GM03348 (cell line): ENCODE results near the gene VIT.

Experiments
- DNase-seq: peaks from one replicate; pipeline ENCODE4 v3.0.0; 2012; ENCODE audit warnings: low spot score

VIT gene

DNA sequence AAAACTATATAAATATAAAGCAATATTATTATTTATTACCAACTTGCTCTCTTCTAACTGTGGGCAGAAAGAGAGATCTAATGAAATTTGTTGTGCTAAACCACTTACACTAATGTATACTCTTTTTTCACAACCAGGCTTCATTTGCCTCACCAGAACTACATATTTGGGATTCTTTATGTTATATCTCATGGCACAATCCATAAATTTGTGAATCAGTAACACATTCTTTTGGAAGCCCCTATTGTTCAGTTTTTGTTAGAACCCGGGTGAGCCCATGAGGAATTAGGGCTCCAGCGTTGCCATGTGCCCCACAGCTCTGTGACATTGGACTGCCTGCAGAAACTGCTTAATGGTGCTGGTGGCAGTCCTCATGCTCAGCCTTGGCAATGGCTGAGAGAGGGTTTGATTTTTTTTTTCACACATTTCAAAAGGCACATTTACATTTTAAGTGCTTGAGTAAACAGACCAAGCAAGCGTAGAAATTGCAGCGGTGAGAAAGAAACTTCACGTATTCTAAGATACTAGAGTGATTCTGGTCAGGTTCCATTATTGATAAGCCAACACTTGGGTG is 15.3 kb downstream of the VIT start:
- DNase-seq: no peak

DNA sequence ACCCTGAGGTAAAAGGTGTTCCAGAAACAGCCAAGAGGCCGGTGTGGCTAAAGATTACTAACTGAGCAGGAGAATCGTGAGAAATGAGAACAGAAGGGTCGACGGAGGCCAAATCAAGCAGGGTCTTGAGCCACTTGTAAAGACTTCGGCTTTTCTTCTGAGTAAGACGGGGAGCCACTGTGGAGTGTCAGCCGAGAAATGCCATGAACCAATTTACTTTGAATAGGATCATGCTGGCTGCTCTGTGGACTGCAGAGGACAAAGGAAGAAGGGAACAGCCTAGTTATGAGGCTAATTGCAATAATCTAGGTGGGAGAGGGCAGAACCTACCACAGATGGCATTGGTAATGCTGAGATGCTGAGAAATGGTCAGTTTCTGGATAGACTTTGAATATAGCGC is 16.8 kb downstream of the VIT start:
- no peak for DNase-seq

- DNase-seq: no peak
Observed at GRCh38 chr2:36716111-36716510, 19.6 kb downstream of the VIT start.

GRCh38 chr2:36717603-36718266 is 21.2 kb downstream of the VIT start:
- no peak for DNase-seq

- DNase-seq: no peak
Observed at GRCh38 chr2:36727550-36727949, 31.0 kb downstream of the VIT start.

DNA sequence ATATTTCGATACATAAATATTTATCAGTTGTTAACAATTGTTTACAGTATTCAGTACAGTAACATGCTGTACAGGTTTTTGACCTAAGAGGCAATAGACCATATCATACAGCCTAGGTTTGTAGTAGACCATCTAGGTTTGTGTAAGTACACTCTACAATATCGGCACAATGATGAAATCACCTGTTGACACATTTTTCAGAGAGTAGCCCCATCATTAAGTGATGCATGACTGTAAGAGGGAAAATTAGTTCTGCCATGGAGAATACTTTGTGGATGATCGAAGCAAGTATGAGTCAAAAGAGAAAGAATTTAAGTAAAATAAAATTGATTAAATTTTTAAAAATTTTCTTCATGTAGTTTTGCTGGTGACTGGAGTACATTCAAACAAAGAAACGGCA is 32.6 kb downstream of the VIT start:
- no peak for DNase-seq

GRCh38 chr2:36731941-36732672 is 35.6 kb downstream of the VIT start:
- DNase-seq: peak; percentile 39

- no peak for DNase-seq
Observed at GRCh38 chr2:36732673-36733036, 36.1 kb downstream of the VIT start.

GRCh38 chr2:36733215-36733614 is 36.7 kb downstream of the VIT start:
- DNase-seq: no peak

- DNase-seq: peak; percentile 15
Observed at GRCh38 chr2:36734304-36734703, 37.8 kb downstream of the VIT start.

DNA sequence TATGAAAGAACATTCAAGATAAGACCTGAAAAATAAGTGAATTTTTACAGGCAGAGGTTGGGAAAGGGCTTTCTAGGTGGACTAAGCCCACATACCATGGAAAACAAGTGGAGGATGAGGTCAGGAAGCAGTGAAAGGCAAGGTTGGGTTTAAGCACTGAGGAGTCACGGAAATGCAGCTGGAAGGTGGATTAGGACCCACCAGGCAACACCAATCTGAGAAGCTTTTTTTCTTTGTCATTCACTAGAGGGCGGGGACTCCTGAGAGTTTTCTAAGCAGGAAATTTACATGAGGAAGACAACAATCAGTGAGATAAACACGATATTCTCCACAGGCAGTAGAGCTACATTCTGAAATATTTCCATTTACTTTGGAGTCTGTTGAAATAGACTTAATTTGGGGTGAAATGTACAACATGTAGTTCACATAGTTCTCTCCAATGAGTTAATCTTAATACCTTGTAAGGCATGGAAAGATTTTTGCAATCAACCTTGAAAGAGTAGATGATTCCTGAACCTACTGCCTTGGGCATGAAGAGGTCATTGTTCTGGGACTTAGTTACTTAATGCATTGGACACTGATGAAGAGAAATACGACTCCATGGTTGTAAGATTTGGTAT is 40.7 kb downstream of the VIT start:
- no peak for DNase-seq

- no peak for DNase-seq
Observed at GRCh38 chr2:36740061-36740460, 43.6 kb downstream of the VIT start.

DNA sequence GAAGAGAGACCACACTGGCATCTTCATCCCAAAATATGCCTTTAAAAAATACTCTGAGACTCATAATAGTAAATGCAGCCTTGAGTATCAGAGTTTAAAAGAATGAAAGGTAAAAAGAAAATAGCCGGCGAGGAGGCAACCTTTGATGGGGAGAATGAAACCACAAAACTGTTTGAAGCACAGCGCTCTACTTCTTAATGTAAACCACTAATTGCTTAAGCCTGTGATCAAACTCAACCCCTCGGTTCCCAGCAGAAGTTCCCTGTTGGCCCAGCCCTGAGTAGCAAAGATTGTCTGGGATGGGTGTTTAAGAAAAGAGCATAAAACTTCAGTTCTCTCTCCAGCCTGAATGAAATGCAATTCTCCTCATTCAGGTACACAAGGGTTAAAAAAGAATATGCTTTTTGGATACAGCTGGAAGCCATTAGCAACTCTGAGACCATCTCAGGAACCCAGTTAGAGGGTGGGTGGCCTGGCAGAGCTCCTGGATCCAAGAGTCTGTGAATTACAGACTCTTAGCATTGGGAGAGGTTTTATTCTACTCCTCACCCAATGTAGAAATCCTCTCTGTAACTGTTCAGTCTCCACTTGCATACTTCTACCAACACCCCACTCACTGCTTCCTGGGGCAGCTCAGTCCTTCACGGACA is 44.8 kb downstream of the VIT start:
- no peak for DNase-seq

DNA sequence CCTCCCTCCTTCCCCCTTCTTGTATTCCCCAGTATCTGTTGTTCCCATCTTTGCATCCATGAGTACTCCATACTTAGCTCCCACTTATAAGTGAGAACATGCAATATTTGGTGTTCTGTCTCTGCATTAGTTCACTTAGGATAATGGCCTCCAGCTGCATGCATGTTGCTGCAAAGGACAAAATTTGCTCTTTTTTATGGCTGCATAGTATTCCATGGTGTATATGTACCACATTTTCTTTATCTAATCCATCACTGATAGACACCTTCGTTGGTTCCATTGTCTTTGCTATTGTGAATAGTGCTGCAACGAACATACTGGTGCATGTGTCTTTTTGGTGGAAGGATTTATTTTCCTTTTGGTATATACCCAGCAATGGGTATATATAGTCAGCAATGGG is 47.4 kb downstream of the VIT start:
- DNase-seq: no peak

- DNase-seq: no peak
Observed at GRCh38 chr2:36748166-36748565, 51.7 kb downstream of the VIT start.

DNA sequence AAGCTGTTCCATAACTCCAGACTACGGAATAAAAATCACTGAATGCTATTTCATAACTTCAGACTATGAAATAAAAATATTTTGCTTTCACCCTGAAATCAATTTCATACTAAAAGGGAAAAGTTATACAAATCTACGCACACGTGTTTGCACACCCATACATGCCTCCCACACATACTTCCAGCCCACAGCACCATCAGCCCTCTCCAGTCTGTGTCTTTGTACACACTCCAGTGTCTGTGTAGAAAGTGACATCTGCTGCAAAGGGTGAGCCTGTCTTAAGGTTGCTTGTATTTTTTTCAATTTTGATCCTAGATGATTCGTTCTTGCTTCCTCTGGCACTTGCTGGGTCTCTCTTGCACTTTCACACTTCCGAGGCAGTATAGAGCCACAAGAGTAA is 53.6 kb downstream of the VIT start:
- no peak for DNase-seq

GRCh38 chr2:36753706-36754221 is 57.3 kb downstream of the VIT start:
- no peak for DNase-seq

DNA sequence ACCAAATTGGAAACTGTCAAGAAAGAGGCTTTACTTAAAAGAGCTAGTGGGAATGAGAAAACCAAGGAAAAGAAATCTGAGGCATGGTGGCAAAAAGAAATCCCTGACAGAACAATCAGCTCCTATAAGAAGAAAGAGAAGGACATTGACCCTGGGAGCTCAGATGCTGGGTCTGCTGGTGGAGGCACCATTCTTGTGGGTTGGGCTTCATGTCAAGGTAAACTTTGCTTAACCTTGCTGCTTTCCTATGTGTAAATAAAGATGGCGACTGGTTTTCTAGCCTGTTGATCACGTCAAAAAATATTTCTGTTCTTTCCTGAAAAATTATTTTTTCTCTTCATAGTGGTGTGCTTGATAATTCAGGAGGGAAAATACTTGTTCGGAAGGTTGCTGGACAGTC is 58.1 kb downstream of the VIT start:
- no peak for DNase-seq

DNA sequence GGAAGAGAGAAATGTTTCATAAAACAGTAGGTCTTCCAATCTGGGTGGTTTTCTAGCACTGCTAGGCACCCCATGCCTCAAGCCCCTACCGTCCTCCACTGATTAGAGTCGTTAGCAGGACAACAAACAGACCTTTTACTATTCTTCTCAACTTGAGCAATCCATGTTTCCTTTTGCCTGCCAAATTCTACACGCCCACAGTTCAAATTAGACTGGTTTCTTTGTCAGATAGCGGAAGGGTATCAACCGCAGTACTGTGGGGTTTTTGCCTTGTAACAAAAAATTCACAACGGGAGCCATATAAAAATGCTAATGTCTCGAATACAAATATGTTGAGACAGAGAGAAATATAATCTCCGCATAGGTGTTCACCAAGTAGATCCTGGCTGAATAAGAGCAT is 59.9 kb downstream of the VIT start:
- no peak for DNase-seq

GRCh38 chr2:36762764-36763490 is 66.4 kb downstream of the VIT start:
- DNase-seq: no peak

GRCh38 chr2:36769106-36769505 is 72.6 kb downstream of the VIT start:
- DNase-seq: peak; percentile 19
